ENCODE data around the gene ABCA4.

DNA sequence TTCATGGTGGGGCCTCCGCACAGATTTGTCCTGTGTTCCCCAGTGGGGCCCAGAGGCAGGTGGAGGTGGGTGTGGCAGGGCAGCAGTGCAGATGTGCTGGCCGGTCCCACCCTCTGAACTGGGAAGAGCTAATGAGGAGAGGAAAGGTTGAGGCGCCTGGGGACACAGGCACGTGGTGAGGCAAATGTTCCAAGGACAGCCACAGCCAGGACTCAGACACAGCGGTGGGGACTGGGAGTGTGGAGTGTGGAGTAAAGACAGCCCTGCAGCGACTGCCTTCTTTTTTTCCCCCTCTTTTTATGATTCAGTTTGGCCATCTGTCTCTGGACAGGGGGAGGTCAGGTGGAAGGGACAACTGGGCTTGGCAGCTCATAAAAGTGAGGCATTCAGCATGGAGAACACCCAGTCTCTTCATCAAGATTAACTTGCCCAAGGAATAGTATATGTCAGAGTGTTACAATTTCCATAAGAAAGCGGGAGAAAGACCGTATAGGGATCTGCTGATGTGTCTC, 107.5 kb downstream of the ABCA4 start:
- TF ChIP-seq CSRNP3 (CRISPR knock-in tag; IDR thresholded peaks at IDR 0.05) (no peak), RARB (CRISPR knock-in tag; IDR thresholded peaks at IDR 0.05) (no peak)

All from SK-N-SH treated with all-trans-retinoic acid at 6 μM for 48 hours (cell line).